ENCODE measurements around the gene GSTM2. TPM values are rescaled to one million over a fixed set of nuclear protein-coding genes. Genes with fewer than 3 reads are reported as not detected.
A peak's percentile ranks its signal among the peaks of the same experiment; 100 is the strongest.

The GSTM2 gene
- total RNA-seq, 4 donors from 2014 or later: 32.1 to 154 (median 72.1) TPM

DNA sequence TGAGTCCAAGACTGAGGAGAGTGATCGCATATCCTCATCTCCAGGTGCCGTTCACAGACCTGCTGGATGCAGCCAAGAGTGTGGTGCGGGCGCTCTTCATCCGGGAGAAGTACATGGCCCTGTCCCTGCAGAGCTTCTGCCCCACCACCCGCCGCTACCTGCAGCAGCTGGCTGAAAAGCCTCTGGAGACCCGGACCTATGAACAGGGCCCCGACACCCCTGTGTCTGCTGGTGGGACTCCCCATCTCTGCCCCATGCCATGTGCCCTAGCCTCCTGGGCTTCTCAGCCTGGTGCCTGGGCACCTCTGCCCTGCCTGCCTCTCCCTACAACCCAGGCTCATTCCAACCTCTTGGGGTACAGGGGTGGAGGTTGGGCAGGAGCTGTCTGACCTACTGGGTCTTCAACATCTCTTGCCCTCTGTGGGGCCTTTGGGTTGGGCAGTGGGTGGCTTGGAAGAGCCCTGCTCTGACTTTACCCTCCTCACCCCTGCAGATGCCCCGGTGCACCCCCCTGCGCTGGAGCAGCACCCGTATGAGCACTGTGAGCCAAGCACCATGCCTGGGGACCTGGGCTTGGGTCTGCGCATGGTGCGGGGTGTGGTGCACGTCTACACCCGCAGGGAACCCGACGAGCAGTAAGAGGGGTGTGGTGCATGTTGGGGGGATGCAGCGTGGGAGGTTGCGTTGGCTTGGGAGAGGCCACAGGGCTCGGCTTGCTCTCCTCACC, 41.0 kb upstream of the GSTM2 start:
- H3K4me1 ChIP-seq: no peaks in the 10 kb centered on the region
- DNase-seq: no peak
- TF ChIP-seq POLR2A (IDR thresholded peaks at IDR 0.05): no peak
- no peak for TF ChIP-seq CTCF (IDR thresholded peaks at IDR 0.05)
- H3K27me3 ChIP-seq: no peaks in the 10 kb centered on the region
- H3K9me3 ChIP-seq: no peaks in the 10 kb centered on the region
- H3K4me3 ChIP-seq: no peak overlapping the region
- H3K36me3 ChIP-seq: no peaks in the 10 kb centered on the region
- intact Hi-C loops (cut with DNase I; ENCODE audit: low total_unique reads): no loop called here
- H3K27ac ChIP-seq: no peak overlapping the region

GRCh38 chr1:109627692-109628399, 40.0 kb upstream of the GSTM2 start:
- Histone ChIP-seq H3K27me3 (no peaks in the 10 kb centered on the region), H3K27ac (no peak overlapping the region), H3K9me3 (no peaks in the 10 kb centered on the region), H3K4me1 (no peaks in the 10 kb centered on the region), H3K36me3 (no peaks in the 10 kb centered on the region), H3K4me3 (no peak overlapping the region)
- TF ChIP-seq CTCF (IDR thresholded peaks at IDR 0.05): no peak
- no peak for TF ChIP-seq POLR2A (IDR thresholded peaks at IDR 0.05)
- DNase-seq: no peak
- intact Hi-C loops (cut with DNase I; ENCODE audit: low total_unique reads): no loop called here

DNA sequence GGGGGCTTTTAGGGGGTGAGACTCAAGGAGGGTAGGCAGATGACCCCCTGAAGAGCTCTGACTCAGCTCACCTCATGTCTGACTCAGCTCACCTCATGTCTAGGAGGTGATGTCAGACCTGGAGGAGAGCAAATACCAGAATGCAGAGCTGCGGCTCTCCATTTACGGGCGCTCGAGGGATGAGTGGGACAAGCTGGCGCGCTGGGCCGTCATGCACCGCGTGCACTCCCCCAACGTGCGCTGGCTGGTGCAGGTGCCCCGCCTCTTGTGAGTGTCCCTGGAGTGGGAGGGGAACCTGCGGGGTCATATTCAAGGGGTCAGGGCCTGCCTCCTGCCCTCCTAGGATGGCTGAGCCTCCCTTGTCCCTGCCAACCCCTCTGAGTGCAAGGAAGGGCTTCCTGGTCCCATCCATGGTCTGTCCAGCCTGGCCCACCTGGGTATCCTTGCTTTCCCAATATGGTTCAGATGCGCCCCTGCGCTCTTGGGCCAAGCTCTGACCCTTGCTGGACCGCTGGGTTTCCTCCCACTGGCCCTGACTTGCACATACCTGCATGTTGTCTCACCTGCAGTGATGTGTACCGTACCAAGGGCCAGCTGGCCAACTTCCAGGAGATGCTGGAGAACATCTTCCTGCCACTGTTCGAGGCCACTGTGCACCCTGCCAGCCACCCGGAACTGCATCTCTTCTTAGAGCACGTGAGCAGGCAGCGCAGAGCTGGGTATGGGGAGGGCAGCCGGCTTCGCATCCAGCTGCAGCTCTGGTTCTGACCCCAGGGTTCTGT, 39.1 kb upstream of the GSTM2 start:
- Histone ChIP-seq H3K36me3 (no peaks in the 10 kb centered on the region), H3K9me3 (no peaks in the 10 kb centered on the region), H3K27ac (no peak overlapping the region), H3K27me3 (no peaks in the 10 kb centered on the region), H3K4me1 (no peaks in the 10 kb centered on the region), H3K4me3 (no peak overlapping the region)
- DNase-seq: peak in 1 of 2 donors; percentile 27
- no peak for TF ChIP-seq POLR2A (IDR thresholded peaks at IDR 0.05)
- TF ChIP-seq CTCF (IDR thresholded peaks at IDR 0.05): no peak
- intact Hi-C loops (cut with DNase I; ENCODE audit: low total_unique reads): no loop called here

- DNase-seq: no peak
- intact Hi-C loops (cut with DNase I; ENCODE audit: low total_unique reads): loop anchor here (10.0 kb wide), 1 partner anchor 85 kb away; the partner anchor contains the start of gene GNAI3
- H3K27me3 ChIP-seq: no peaks in the 10 kb centered on the region
- no peak overlapping the region for H3K4me3 ChIP-seq
- H3K27ac ChIP-seq: no peak overlapping the region
- TF ChIP-seq POLR2A (IDR thresholded peaks at IDR 0.05) (no peak), CTCF (IDR thresholded peaks at IDR 0.05) (no peak)
- no peaks in the 10 kb centered on the region for H3K4me1 ChIP-seq
- no peaks in the 10 kb centered on the region for H3K9me3 ChIP-seq
- no peaks in the 10 kb centered on the region for H3K36me3 ChIP-seq
These were observed 38.4 kb upstream of the GSTM2 start for GRCh38 chr1:109629372-109630030.
